Ovary (tissue), 3 donors: Measurements from ENCODE around the gene PRPF40B.

ENCODE experiments used
- POLR2A ChIP-seq: fragments of 450-650 bp; IDR thresholded peaks from one replicate; pipeline ENCODE4 v1.6.1; 2017; ENCODE audit warnings: antibody characterized with exemption, mild to moderate bottlenecking, moderate library complexity
- TF ChIP-seq, protein P1 (sequence below), 3 donors: fragments of 450-650 bp in 2 of 3; fragments of 200-600 bp in 1 of 3; IDR thresholded peaks; one replicate each; pipeline versions ENCODE4 v1.5.1 to v1.8.0; 2016 to 2022; ENCODE audit warnings: antibody characterized with exemption in 3 of 3, mild to moderate bottlenecking in 1 of 3
- donor health status: DM: no; HTN: no; CAD: no.

DNA sequence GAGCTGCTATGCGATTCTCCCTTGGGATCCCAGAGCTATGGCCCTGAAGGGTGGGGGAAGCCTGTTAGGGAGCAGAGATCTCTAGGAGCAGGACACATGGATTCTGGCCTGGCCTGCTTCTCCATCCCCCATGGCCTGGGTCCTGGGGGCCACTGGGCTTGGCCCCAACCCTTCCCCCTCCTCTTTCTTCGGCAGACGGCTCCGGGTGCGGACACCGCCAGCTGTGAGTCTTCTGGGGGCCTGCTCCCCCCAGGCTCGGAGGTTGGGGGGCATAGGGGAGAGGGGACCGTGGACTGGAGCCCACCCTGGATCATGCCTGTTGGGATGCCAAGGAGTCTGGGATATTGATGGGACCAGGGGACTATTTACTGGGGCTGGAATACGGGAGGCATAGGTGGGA lies 9.0 kb downstream of the PRPF40B start:
- TF ChIP-seq POLR2A = no peak
- TF ChIP-seq, protein P1, sequence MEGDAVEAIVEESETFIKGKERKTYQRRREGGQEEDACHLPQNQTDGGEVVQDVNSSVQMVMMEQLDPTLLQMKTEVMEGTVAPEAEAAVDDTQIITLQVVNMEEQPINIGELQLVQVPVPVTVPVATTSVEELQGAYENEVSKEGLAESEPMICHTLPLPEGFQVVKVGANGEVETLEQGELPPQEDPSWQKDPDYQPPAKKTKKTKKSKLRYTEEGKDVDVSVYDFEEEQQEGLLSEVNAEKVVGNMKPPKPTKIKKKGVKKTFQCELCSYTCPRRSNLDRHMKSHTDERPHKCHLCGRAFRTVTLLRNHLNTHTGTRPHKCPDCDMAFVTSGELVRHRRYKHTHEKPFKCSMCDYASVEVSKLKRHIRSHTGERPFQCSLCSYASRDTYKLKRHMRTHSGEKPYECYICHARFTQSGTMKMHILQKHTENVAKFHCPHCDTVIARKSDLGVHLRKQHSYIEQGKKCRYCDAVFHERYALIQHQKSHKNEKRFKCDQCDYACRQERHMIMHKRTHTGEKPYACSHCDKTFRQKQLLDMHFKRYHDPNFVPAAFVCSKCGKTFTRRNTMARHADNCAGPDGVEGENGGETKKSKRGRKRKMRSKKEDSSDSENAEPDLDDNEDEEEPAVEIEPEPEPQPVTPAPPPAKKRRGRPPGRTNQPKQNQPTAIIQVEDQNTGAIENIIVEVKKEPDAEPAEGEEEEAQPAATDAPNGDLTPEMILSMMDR (IDR thresholded peaks at IDR 0.05) = no peak
